Activated gamma-delta T cell treated with anti-CD3 and anti-CD28 coated beads, Interleukin-2, amount 50 U/mL, for 16 hours (primary cell): ENCODE data around the gene UCP2.
A peak's percentile ranks its signal among the peaks of the same experiment; 100 is the strongest.

Source experiments
- DNase-seq: peaks from one replicate; pipeline ENCODE4 v3.0.0-alpha.2; 2020; ENCODE audit warnings: low read depth

Gene UCP2

DNA sequence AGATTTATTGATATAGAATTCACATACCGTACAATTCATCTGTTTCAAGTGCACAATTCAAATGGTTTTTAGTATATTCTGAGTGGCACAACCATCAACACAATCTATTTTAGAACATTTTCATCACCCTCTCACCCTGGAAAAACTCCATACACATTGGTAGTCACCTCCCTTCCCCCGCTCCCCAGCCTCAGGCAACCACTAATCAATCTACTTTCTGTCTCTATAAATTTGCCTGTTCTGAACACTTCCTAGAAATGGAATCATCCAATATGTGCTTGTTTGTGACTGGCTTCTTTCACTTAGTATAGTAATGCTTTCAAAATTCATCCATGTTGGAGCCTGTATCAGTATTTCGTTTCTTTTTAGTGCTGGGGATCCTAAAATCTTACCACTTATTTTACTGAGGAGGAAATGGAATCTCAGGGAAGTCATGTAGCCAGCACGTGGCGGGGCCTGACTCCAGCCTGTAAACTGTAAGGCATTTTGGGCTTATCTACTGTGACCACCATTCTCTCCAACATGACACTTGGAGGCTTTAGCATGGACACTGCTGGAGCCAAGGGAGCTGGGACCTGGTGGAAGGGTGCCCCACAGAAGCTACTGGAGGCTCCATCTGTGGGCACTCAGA, 27.1 kb upstream of the UCP2 start:
- DNase-seq = no peak

DNA sequence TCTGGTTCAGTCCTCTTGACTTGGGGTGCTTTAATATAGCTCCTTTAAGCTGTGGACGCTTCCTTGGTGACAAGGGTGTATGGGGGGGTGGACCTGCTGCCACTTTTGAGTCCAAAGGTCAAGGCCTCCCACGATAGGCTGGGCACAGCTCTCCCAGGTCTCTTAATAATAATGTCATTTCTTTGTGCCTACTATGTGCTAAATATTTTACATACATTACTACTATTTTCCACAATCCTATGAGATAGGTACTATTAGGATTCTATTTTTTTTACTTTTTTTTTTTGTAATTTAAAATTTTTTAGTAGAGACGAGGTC, 26.5 kb upstream of the UCP2 start:
- DNase-seq = no peak

DNA sequence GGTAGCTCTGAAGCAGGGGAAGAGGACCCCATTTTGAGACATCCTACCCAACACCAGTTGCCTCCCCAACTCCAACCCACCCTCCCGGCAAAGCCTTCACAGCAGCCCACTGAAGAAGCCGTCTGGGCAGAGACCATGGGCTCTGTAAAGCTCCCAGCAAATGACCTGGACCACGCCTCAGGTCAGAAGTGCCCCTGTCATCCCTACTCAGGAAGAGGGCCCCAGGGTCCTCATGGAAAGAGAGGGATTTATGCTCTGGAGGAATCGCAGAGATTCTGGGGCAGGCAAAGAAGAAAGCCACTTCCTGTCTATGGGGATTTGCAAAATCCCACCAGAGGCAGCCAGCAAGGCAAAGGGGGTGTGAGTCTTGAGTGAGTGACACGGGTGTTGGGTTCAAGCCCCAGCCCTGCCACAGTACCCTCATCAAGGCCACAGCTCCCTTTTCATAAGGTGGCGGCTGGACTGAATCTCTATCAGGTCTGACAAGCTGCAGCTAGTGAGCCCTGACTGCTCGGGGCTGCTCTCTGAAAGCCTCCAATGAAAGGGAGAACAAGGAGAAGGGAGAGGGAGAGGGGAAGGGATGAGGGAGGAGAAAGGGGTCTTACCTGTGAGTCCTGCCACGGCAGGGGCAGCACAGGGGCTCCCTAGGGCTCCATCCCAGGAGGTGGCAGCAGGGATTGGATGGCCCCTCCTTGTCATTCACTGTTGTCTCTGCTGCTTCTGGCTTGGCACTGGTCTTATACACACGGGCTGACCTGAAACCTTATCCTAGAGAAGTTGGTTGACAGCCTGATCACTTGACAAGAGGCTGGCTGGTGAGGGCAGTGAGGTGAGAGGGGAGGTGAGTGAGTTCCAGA, 26.0 kb upstream of the UCP2 start, which contains the start of gene UCP3:
Gene UCP3 (minus strand): TSS at position 713 of the 857 bp plus-strand sequence. CDS start 2,043 bp downstream, outside the sequence.
- no peak for DNase-seq

DNA sequence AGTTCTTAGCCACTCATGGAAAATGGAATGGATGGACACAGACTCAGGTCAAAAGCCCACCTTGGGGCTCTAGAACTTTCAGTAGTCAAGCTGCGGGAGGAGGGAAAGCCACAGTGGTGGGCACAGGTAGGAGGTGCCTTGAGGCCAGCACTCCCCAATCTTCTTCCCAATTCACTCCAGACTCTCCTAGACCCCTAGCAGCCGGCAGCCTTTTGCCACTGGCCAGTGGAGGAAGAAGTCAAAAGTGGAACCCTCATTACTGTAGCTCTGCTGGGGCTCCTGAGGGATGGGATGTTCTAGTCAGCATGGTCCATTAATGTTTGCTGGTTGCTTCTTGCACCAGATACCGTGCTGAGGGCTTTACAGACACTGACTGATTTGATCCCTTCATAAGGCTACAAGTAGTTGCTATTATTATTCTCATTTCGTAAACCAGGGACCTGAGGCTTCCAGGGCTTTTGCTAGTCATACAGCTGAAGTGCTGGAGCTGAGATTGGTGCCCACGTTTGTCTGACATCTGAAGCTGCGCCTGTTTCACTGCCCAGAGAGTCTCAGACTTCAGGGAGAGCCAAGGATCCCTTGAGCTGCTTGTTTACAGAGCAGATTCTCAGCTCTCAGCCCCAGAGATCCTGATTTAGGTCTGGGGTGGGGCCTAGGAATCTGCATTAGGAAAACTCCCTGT, 25.2 kb upstream of the UCP2 start:
- DNase-seq = no peak

DNA sequence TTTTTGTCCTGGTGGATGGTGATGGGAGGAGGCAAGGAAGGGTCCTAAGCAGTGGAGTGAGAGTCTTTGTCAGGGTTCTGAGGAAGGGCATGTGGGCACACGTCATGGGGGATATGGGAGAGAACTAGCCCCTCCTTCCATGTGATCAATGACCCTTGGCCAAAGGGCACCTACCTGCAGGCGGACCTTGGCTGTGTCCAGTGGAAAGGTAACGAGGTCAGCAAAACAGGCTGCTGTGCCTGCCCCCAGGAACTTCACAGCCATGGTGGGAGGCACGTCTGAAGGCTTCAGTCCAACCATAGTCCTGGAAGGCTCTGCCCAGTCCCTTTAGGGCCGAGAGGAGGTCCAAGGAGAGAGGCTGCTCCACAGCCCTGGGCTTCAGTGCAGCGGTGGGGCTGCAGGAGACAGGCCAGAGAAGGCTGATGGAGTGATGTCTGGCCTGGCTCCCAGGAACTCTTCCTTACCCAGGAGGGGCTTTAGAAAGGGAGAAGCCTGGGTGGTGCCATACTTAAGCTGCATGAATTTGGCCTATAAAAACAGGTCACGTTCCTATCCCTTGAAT, 24.2 kb upstream of the UCP2 start:
- DNase-seq = no peak

DNA sequence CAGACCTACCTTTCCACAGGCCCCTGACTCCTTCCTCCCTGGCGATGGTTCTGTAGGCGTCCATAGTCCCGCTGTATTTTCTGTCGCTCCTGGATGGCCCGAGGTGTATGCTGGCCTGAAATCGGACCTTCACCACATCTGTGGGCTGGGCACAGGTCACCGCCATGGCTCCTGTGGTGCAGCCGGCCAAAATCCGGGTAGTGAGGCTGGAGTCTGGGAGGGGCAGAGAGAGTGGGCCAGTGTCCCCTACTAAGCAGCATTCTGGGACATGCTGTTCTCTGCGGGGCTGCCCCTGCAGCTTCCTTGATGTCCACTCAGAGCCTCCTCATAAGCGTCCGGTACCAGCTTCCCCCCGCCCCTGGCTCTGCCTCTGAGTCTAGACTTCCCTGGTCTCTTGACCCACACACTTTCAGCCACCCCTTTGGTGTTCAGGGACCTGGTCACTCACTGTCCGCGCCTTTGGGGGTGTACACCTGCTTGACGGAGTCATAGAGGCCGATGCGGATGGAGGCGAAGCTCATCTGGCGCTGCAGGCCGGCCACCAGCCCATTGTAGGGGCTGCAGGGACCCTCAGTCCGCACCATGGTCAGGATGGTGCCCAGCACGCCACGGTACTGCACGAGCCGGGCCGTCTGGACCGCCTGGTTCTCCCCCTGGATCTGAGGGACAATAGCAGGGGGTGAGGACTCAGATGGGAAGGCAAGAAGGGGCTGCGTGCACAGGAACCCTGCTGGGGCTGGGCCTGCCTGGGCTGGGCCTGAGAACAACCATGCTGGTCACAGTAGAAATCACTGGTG, 23.3 kb upstream of the UCP2 start:
- DNase-seq = no peak

DNA sequence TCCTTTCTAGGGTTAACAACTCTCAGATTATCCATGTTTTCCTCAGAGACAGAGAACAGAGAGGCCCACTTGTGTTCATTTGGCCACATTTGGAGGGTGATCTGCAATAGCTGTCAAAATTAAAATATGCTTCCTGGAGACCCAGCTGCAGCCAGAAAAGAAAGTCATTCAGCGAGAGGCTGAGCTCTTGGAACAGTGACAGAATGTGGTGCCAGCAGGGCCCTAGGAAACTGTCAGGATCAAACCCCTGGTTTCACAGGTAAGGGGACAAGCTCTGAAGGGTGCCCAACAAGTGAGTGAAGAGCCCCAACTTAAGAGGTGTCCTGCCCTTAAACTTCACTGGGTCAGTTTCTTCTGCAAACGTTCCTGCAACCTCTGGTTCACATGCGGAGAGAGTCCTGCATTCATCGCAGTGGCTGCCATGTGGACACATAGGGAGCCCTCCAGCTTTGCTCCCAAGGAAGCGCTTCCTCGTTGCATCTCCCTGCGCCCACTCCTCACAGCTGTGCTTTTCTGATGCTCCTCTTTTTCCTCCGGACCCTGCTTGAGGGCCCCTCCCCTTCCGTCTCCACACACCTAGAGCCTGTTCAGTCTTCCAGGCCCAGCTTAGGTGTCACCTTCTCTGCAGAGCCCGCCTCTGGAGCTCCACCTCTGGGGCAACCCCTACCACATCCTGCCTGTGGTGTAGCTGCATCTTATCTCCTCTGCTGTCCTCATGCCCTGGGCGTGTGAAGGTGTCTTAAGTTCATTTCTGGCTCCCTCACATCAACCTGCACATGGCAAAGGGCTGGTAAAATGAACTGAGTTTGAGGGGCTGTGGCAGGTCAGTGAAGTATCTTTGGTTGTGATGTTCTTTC, 22.3 kb upstream of the UCP2 start:
- DNase-seq = peak; percentile 75

DNA sequence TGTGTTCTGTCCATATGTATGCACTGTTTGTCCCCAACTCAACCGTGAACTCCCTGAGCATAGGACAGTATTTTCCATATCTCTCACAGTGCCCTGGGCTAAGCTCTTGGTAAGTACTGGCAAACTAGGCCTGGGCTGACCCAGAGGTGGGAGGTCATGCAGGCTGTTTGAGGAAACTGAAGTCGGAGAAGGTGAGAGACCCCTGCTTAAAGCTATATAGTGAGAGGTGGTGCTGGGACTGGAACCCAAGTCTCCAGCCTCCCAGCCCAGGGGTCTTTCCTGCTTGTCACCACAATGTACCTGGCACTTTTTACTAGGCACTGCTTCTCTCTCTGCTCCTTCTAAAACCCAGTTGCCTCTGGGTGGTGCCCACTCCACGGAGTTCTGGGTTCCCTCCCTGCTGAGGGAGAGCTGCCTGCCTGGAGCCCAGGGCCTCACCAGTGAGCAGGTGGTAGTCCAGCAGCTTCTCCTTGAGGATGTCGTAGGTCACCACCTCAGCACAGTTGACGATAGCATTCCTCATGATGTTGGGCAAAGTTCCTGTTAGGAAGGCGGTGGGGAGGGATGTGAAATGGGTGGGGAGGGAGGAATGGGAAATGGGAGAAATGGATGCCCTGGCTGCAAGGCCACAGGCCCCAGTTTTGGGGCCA, 21.5 kb upstream of the UCP2 start:
- DNase-seq = no peak

DNA sequence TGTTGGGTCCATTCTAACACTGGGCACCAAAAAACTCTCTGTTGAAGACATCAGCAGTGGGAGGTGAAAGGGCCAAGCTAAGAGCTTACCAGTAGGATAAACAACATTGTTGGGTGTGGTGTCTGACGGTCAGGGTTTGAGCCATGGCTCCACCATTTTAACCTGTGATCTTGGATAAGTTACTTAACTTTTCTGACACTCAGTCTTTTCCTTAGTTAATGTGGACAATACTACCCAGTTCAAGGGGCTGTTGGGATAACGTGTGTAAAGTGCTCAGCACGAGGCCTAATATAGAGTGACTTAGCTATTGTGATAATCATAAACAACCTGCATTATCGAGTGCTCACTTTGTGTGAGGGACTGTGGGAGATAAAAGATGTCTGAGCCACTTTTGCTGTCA, 20.2 kb upstream of the UCP2 start:
- no peak for DNase-seq

DNA sequence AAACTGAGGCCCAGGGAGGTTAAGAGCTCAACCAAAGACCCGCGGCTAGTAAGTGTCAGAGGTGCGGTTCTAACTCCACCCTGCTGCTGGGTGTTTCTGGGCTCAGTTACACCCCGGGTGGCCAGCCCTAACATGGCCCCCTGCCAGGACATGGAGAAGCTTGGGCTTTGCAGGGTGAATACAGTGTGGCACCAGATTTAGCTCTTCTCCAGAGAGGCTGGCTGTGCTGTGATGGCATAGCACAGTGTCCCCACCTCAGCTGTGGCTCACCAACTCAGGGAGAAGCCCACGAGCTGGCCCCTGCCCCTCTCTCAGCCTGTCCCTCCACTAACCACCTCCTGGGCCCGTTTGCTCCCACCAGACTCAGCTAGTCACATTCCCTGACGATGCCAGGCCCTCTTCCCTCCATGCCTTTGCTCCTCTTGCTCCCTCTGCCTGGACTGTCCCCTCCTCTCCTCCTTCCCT, 19.2 kb upstream of the UCP2 start:
- no peak for DNase-seq

DNA sequence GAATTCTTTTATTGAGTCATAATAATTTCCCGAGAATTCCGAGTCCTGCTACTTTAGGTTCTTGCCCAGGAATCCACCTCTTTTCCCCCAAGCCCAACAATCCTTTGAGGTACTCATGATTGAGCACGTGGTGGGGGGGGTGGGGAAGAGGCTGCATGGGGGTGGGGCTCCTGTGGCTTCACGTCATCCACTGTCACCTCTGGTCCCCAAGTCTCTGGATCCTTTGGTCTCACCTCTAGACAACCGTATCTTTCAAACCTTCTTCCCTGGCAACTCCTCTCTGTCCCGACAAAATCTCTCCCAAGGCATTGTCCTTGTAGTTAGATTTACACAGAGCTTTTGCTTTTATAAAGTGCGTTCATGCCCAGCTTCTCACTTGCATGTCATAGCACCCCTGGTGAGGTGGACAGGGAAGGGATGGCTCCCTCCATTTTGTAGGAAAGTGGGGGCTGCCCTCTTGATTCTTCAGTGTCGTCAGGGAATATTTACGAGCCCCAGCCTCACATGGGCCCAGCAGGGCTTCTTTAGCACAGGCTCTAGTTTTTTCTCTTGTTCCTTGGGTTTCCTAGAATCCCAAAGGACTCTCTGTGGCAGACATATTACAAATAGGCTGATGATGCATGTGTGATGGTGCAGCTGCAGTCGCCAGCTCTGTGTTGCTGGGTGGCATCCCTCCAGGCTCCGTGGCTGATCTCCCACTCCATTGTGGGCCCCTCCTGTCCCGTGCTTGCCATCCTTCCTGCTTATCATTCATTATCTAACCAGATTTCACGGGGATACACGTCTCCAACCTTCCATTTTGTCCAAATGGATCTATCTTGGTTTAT, 17.9 kb upstream of the UCP2 start:
- DNase-seq = no peak

DNA sequence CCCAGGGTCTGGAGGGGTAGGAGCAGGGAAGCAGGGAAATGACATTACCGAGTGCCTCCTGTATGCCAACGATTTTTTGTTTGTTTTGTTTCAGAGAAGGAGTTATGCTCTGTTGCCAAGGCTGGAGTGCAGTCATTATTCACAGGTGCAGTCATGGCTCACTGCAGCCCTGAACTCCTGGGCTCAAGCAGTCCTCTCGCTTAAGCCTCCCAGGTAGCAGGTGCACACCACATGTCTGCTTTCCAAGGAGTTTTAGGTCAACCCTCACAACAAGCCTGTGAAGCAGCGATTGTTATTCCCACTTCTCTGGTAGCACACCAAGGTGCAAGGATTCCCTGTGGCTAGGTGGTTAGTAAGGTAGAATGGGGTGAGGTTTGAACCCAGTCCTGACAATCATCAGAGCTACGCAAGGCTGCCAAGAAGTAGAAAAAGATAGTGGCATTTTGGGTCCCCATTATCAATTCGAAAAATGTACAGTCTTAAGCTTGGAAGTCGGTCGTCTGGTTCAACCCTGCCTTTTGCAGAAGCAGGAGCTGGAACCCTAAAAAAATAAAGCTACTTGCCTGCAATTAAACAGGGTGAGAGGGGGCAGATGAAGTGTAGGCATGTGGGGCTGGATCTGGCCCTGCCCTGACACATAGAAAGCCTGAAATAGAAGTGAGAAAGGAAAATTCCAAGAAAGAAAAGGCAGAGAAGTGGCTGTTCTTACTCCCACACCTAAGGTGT, 17.1 kb upstream of the UCP2 start:
- no peak for DNase-seq

DNA sequence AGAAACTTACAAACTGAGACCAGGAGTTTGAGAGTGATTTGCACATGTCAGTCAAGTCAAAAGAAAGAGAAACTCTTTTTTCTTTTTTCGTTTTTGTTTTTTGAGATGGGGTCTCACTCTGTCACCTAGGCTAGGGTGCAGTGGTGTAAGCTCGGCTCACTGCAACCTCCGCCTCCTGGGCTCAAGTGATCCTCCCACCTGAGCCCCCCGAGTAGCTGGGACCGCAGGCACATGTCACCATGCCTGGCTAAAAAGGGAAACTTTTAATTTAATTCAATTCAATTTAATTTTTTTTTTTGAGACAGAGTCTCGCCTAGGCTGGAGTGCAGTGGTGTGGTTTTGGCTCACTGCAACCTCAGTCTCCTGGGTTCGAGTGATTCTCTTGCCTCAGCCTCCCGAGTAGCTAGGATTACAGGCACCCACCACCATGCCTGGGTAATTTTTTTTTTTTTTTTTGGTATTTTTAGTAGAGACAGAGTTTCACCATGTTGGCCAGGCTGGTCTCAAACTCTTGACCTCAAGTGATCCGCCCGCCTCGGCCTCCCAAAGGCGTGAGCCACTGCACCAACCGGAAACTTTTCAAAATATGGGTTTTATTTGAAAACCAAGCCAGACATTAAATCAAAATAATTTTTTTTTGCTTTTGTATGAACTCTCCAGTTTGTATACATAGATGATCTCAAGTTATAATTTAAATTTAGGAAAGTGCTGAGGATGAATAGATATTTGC, 16.4 kb upstream of the UCP2 start:
- DNase-seq = no peak

DNA sequence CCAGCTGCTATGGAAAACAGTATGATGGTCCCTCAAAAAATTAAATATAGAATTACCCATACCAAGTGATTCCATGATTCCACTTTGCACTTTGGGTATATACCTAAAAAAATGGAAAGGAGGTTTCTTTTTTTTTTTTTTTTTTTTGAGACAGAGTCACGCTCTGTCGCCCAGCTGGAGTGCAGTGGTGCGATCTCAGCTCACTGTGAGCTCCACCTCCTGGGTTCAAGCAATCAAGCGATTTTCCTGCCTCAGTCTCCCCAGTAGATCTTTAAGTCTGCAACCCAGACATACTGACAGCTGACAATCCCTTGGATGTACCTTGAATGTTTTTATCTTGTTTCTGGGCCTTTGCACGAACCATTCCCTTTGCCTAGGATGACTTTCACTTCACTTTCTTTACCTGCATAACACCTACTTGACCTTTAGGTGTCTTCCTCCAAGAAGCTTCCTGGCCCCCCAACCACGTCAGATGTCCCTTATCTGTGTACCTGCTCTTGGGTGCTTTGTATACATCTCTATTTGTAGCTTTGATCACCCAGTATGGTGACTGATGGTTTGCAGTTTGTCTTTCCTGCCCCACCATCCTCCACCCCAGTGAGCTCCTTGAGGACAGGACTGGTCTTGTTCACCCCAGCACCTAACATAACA, 14.6 kb upstream of the UCP2 start:
- DNase-seq = no peak

DNA sequence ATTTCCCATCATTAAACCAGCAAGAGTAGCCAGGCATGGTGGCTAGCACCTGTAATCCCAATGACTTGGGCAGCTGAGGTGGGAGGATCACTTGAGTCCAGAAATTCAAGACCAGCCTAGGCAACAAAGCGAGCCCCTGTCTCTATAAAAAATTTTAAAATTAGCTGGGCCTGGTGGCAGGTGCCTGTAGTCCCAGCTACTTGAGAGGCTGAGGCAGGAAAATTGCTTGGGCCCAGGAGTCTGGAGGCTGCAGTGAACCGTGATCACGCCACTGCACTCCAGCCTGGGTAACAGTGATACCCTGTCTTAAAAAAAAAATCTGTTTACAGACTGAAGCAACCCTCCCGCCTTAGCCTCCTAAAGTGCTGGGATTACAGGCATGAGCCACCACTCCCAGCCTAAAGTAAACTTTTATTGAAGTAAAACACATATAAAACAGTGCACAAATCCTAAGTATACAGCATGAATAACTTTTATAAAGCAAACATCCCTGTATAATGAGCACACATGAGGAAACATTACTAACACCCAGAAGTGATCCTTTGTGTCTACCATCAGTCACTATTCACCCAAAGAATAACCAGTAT, 13.6 kb upstream of the UCP2 start:
- no peak for DNase-seq

DNA sequence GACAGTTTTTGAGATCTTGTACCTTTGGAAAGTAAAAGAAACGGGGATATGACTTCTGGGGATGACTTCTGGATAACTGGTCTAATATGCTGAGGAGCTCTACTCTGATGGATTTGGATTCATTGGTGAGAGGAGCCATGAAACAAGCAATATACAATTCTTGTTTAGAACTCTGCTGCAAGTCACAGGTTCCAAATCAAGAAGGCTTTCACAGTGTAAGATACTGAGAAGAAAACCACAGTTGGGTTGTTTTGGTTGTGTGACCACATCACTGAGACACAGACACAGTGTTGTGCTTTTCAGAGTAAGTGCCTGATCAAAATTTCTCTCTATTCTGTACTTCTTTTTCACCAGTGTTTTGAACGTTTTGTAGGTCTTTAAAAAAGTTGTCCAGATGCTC, 13.1 kb upstream of the UCP2 start:
- DNase-seq = no peak

DNA sequence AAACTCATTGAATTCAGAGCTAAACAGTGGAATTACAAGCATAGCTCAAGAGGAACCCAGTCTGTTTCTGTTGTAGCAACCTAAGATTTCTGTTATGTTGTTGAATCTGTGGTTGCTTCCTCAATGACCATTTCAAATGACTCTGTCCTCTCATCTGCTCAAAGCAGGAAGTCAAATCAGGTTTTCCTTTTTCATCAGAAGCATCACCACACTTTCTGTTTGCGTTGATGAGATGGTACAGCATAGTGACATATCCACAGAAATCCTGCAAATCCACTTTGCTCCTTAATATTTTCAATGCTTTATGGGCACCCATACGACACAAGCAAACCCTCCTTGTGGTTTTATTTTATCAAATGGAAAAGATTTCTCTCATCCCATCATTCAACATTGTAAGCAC, 12.6 kb upstream of the UCP2 start:
- no peak for DNase-seq
